IMR-90 (cell line): Measurements from ENCODE around the gene ADD3. TPM values are rescaled to one million over a fixed set of nuclear protein-coding genes. Genes with fewer than 3 reads are reported as not detected.

Source experiments
- ATAC-seq: fragments of 200-7000 bp; cut with Tn5 transposase; 2 replicates; pipeline ENCODE4 v1.9.1; 2020; ENCODE audit warnings: low read depth, mild to moderate bottlenecking, moderate library complexity
- BruUV-seq: library from RNA; stranded (reverse); fragments of 400-500 nt; replicated peaks from 2 replicates; lab custom pipeline; 2021; lab: Mats Ljungman, UMichigan
- CTCF ChIA-PET: fragments of 300-600 bp; formaldehyde crosslinking; extraction: SDS; loops from one replicate; lab custom pipeline; 2021; ENCODE audit warnings: antibody characterized with exemption; lab: Yijun Ruan, JAX
- POLR2A ChIA-PET: fragments of 300-600 bp; sonication (Branson Sonifier 250); formaldehyde crosslinking; loops from one replicate; lab custom pipeline; 2022; ENCODE audit warnings: antibody characterized with exemption; ENCODE audit not compliant: unreplicated experiment; lab: Charles Lee
- DNase-seq: peaks from one replicate; pipeline ENCODE4 v3.0.0; 2013
- H2AFZ ChIP-seq: replicated peaks from 2 replicates; pipeline ENCODE3; 2013; ENCODE audit warnings: low read length, mild to moderate bottlenecking; ENCODE audit not compliant: poor library complexity
- H2AK5ac ChIP-seq: 2 replicates; pipeline ENCODE4 v1.6.1; 2013; ENCODE audit warnings: low read depth, low read length, inconsistent platforms
- H2AK9ac ChIP-seq: replicated peaks from 2 replicates; pipeline ENCODE3; 2013; ENCODE audit warnings: mild to moderate bottlenecking, low read depth, low read length, moderate library complexity; ENCODE audit not compliant: poor library complexity
- H2BK120ac ChIP-seq: 2 replicates; pipeline ENCODE4 v1.6.1; 2013; ENCODE audit warnings: low read depth, low read length, inconsistent platforms
- H2BK15ac ChIP-seq: 3 replicates; pipeline ENCODE4 v1.6.1; 2013; ENCODE audit warnings: low read depth, low read length, inconsistent platforms
- H2BK20ac ChIP-seq: 2 replicates; pipeline ENCODE4 v1.6.1; 2013; ENCODE audit warnings: low read depth, mild to moderate bottlenecking, inconsistent platforms, low read length, moderate library complexity
- H2BK5ac ChIP-seq: 2 replicates; pipeline ENCODE4 v1.6.1; 2013; ENCODE audit warnings: mild to moderate bottlenecking, low read depth, low read length, inconsistent platforms; ENCODE audit not compliant: poor library complexity, severe bottlenecking
- H3K14ac ChIP-seq: replicated peaks from 2 replicates; pipeline ENCODE4 v1.6.1; 2013; ENCODE audit warnings: low read depth, low read length, inconsistent platforms
- H3K18ac ChIP-seq: 2 replicates; pipeline ENCODE4 v1.6.1; 2013; ENCODE audit warnings: low read depth, low read length, control low read depth
- H3K23ac ChIP-seq: 2 replicates; pipeline ENCODE4 v1.6.1; 2013; ENCODE audit warnings: low read depth, low read length, inconsistent platforms
- H3K27ac ChIP-seq: 2 replicates; pipeline ENCODE4 v1.5.1; 2013; ENCODE audit warnings: mild to moderate bottlenecking, control low read depth, low read length; ENCODE audit not compliant: insufficient read depth
- H3K27me3 ChIP-seq: 2 replicates; pipeline ENCODE4 v1.6.1; 2013; ENCODE audit warnings: low read length; ENCODE audit not compliant: control insufficient read depth, insufficient read depth
- H3K36me3 ChIP-seq: 2 replicates; pipeline ENCODE4 v1.6.1; 2013; ENCODE audit warnings: low read length, mixed read lengths; ENCODE audit not compliant: control insufficient read depth, insufficient read depth
- H3K4ac ChIP-seq: 2 replicates; pipeline ENCODE4 v1.6.1; 2013; ENCODE audit warnings: low read depth, low read length, inconsistent platforms
- H3K4me1 ChIP-seq: 2 replicates; pipeline ENCODE4 v1.6.1; 2013; ENCODE audit warnings: low read length, mixed read lengths; ENCODE audit not compliant: control insufficient read depth, insufficient read depth
- H3K4me2 ChIP-seq: 2 replicates; pipeline ENCODE4 v1.6.1; 2013; ENCODE audit warnings: low read depth, mild to moderate bottlenecking, control low read depth, low read length, moderate library complexity
- H3K4me3 ChIP-seq: 2 replicates; pipeline ENCODE4 v1.5.1; 2013; ENCODE audit warnings: low read depth, mild to moderate bottlenecking, control low read depth, low read length, moderate library complexity; ENCODE audit not compliant: insufficient read depth
- H3K56ac ChIP-seq: 2 replicates; pipeline ENCODE4 v1.6.1; 2013; ENCODE audit warnings: low read length, inconsistent platforms; ENCODE audit not compliant: insufficient read depth; ENCODE audit errors: extremely low read depth
- H3K79me1 ChIP-seq, 2 experiments: 2 replicates each; pipeline ENCODE4 v1.6.1; 2013; ENCODE audit warnings: low read length in 2 of 2, inconsistent platforms in 1 of 2, low read depth in 1 of 2
- H3K9ac ChIP-seq: 2 replicates; pipeline ENCODE4 v1.6.1; 2013; ENCODE audit warnings: low read depth, low read length, control low read depth
- H3K9me1 ChIP-seq: 2 replicates; pipeline ENCODE4 v1.6.1; 2013; ENCODE audit warnings: low read length, inconsistent platforms; ENCODE audit not compliant: insufficient read depth
- H3K9me3 ChIP-seq: 2 replicates; pipeline ENCODE4 v1.6.1; 2013; ENCODE audit warnings: low read length; ENCODE audit not compliant: control insufficient read depth, insufficient read depth
- H4K20me1 ChIP-seq: 2 replicates; pipeline ENCODE4 v1.6.1; 2013; ENCODE audit warnings: low read length, inconsistent platforms; ENCODE audit not compliant: insufficient read depth
- H4K5ac ChIP-seq: 2 replicates; pipeline ENCODE4 v1.6.1; 2013; ENCODE audit warnings: mild to moderate bottlenecking, low read depth, low read length, control low read depth
- H4K8ac ChIP-seq, 2 experiments: 2 replicates each; pipeline ENCODE4 v1.6.1; 2013; ENCODE audit warnings: low read depth in 2 of 2, low read length in 2 of 2, control low read depth in 1 of 2, inconsistent platforms in 1 of 2
- H4K91ac ChIP-seq: 2 replicates; pipeline ENCODE4 v1.6.1; 2013; ENCODE audit warnings: low read depth, low read length, inconsistent platforms; ENCODE audit not compliant: insufficient read depth
- CEBPB ChIP-seq: IDR thresholded peaks from 2 replicates; pipeline ENCODE4 v1.6.1; 2012; ENCODE audit warnings: low read depth, low read length, improper control_type of control experiment
- CHD1 ChIP-seq: IDR thresholded peaks from 2 replicates; pipeline ENCODE4 v1.6.1; 2012; ENCODE audit warnings: low read depth, low read length, improper control_type of control experiment
- CTCF ChIP-seq: conservative IDR thresholded peaks from 2 replicates; pipeline ENCODE4 v1.5.1; 2012; ENCODE audit warnings: mild to moderate bottlenecking, low read depth, low read length, improper control_type of control experiment
- ELK1 ChIP-seq: fragments of 150-350 bp; IDR thresholded peaks from 2 replicates; pipeline ENCODE4 v1.6.1; 2016; ENCODE audit warnings: low read depth, mild to moderate bottlenecking, low read length, moderate library complexity, borderline replicate concordance
- FOS ChIP-seq: fragments of 150-350 bp; IDR thresholded peaks from 2 replicates; pipeline ENCODE4 v1.6.1; 2016; ENCODE audit warnings: low read depth, low read length
- MAZ ChIP-seq: IDR thresholded peaks from 2 replicates; pipeline ENCODE4 v1.6.1; 2012; ENCODE audit warnings: low read depth, mild to moderate bottlenecking, low read length, improper control_type of control experiment, moderate library complexity, borderline replicate concordance
- NFE2L2 ChIP-seq: fragments of 150-350 bp; IDR thresholded peaks from 2 replicates; pipeline ENCODE4 v1.6.1; 2016; ENCODE audit warnings: low read depth, mild to moderate bottlenecking, low read length
- SMC3 ChIP-seq: fragments of 150-350 bp; IDR thresholded peaks from 2 replicates; pipeline ENCODE4 v1.6.1; 2016; ENCODE audit warnings: low read depth, mild to moderate bottlenecking, antibody characterized with exemption, low read length, moderate library complexity
- WGBS, 2 experiments: methylation state at CpG; one replicate each; pipeline versions ENCODE4 v1.1.5 to v1.1.7; 2013; ENCODE audit warnings: missing lambda C conversion rate in 2 of 2; ENCODE audit not compliant: insufficient read length in 1 of 2; ENCODE audit errors: extremely low coverage in 2 of 2; 5-methylcytosine and 5-hydroxymethylcytosine counted together
- dilution Hi-C: fragments of 300-500 bp; cut with HindIII; formaldehyde crosslinking; loops from one replicate; pipeline ENCODE4 v1.14.3; 2018; ENCODE audit warnings: low sequenced_read_pairs; ENCODE audit not compliant: unreplicated experiment
- in situ Hi-C: fragments of 300-500 bp; cut with MboI; formaldehyde crosslinking; loops from 3 replicates; pipeline ENCODE4 v1.14.3; 2019; ENCODE audit warnings: low sequenced_read_pairs, inconsistent platforms, mixed read lengths
- intact Hi-C: fragments of 100-400 bp; cut with micrococcal nuclease; formaldehyde crosslinking; loops from 2 replicates; pipeline ENCODE4 v1.10.0; 2022
- polyA plus RNA-seq, 3 experiments: library from polyadenylated mRNA; depleted of rRNA; stranded (reverse); fragments of >200 nt; gene quantifications; 2 replicates each; pipeline ENCODE4 v1.2.3, GENCODE V29; 2012; ENCODE audit warnings: low replicate concordance in 1 of 3
- total RNA-seq: library from RNA; depleted of rRNA; stranded (reverse); fragments of >200 nt; gene quantifications from 2 replicates; pipeline ENCODE4 v1.2.3, GENCODE V29; 2012

Gene ADD3
- total and polyA plus RNA-seq, 2 of the 4 experiments (the other 2 are of a cell fraction) = 138 to 212 TPM

GRCh38 chr10:110147961-110148360, 140.2 kb downstream of the ADD3 start:
- dilution Hi-C loops = loop anchor here (25.0 kb wide), 1 partner anchor 139 kb away; no protein-coding TSS in a partner anchor
- TF ChIP-seq CEBPB (no peak), CTCF (no peak), FOS (no peak), CHD1 (no peak), SMC3 (no peak), MAZ (no peak), ELK1 (no peak), NFE2L2 (no peak)
- 67% methylated on average over 2 of the region's 8 CpGs; no CpG with 5 or more reads in 1 of the 2 experiments for WGBS, 2 experiments
- Histone ChIP-seq H2AFZ (no peak overlapping the region), H3K4me3 (no peak overlapping the region), H3K14ac (no peak overlapping the region), H3K9ac (no peak overlapping the region), H4K5ac (no peak overlapping the region), H3K36me3 (no peaks in the 10 kb centered on the region), H4K91ac (no peak overlapping the region), H2BK5ac (no peak overlapping the region), H3K79me1 (no peaks in the 10 kb centered on the region), H3K56ac (no peak overlapping the region), H3K27me3 (peaks cover 21% of the 10 kb centered on the region), H3K9me3 (no peaks in the 10 kb centered on the region), H4K20me1 (no peaks in the 10 kb centered on the region), H3K23ac (no peak overlapping the region), H3K18ac (no peak overlapping the region), H3K9me1 (0 out of 2 replicates have a peak, but pooled peaks cover 1% of the 10 kb centered on the region), H3K4ac (no peak overlapping the region), H2AK5ac (no peak overlapping the region), H3K27ac (no peak overlapping the region), H2AK9ac (no peak overlapping the region), H3K4me1 (no peaks in the 10 kb centered on the region), H2BK20ac (no peak overlapping the region), H3K4me2 (no peak overlapping the region), H2BK120ac (no peak overlapping the region), H2BK15ac (no peak overlapping the region), H4K8ac (no peak overlapping the region)
- intact Hi-C loops = no loop called here
- DNase-seq (peak; percentile 6), ATAC-seq (no peak)
- in situ Hi-C loops = no loop called here
- POLR2A ChIA-PET = no interaction called here
- CTCF ChIA-PET = interaction anchor here (1.1 kb wide), 1 partner anchor 13 kb away, joined by 5 read pairs; no protein-coding TSS in a partner anchor
- no TSS peak for BruUV-seq
